ENCODE measurements around the gene ZMAT3.

GRCh38 chr3:179005706-179006105 is 65.9 kb downstream of the ZMAT3 start:
- TF ChIP-seq, protein P1, sequence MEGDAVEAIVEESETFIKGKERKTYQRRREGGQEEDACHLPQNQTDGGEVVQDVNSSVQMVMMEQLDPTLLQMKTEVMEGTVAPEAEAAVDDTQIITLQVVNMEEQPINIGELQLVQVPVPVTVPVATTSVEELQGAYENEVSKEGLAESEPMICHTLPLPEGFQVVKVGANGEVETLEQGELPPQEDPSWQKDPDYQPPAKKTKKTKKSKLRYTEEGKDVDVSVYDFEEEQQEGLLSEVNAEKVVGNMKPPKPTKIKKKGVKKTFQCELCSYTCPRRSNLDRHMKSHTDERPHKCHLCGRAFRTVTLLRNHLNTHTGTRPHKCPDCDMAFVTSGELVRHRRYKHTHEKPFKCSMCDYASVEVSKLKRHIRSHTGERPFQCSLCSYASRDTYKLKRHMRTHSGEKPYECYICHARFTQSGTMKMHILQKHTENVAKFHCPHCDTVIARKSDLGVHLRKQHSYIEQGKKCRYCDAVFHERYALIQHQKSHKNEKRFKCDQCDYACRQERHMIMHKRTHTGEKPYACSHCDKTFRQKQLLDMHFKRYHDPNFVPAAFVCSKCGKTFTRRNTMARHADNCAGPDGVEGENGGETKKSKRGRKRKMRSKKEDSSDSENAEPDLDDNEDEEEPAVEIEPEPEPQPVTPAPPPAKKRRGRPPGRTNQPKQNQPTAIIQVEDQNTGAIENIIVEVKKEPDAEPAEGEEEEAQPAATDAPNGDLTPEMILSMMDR (IDR thresholded peaks at IDR 0.05): no peak
- TF ChIP-seq EP300 (IDR thresholded peaks at IDR 0.05): no peak
- TF ChIP-seq POLR2A (IDR thresholded peaks at IDR 0.05): no peak
